Natural killer cell (primary cell): ENCODE measurements around the gene LSM3. TPM values are rescaled to one million over a fixed set of nuclear protein-coding genes. Genes with fewer than 3 reads are reported as not detected.

ENCODE experiments used
- ATAC-seq, 3 donors: fragments of 150-1000 bp in 2 of 3; fragments of 200-7000 bp in 1 of 3; cut with Tn5 transposase; 1 replicate in 1 of 3; 2 replicates in 2 of 3; pipeline ENCODE4 v1.10.0; 2021; ENCODE audit warnings: mild to moderate bottlenecking in 2 of 3, moderate library complexity in 2 of 3
- DNase-seq, 2 donors: peaks; one replicate each; pipeline versions ENCODE4 v3.0.0 to v3.0.0-alpha.2; 2013 to 2021; ENCODE audit warnings: mixed read lengths in 1 of 2
- H3K27ac ChIP-seq: one replicate; pipeline ENCODE4 v1.5.1; 2013; ENCODE audit warnings: mild to moderate bottlenecking, low read length
- H3K27me3 ChIP-seq: one replicate; pipeline ENCODE4 v1.6.1; 2013; ENCODE audit warnings: low read length; ENCODE audit not compliant: control insufficient read depth, insufficient read depth
- H3K36me3 ChIP-seq: one replicate; pipeline ENCODE4 v1.6.1; 2013; ENCODE audit warnings: low read length; ENCODE audit not compliant: control insufficient read depth, insufficient read depth
- H3K4me1 ChIP-seq: one replicate; pipeline ENCODE4 v1.6.1; 2013; ENCODE audit warnings: low read length; ENCODE audit not compliant: control insufficient read depth, insufficient read depth
- H3K4me3 ChIP-seq: one replicate; pipeline ENCODE4 v1.5.1; 2013; ENCODE audit warnings: low read length
- H3K9me3 ChIP-seq: one replicate; pipeline ENCODE4 v1.6.1; 2013; ENCODE audit warnings: low read length; ENCODE audit not compliant: control insufficient read depth, insufficient read depth
- H3K27ac Mint-ChIP-seq, 2 donors: one replicate each; pipeline ENCODE4 v1.8.0; 2022; ENCODE audit warnings: mild to moderate bottlenecking in 2 of 2, mixed read lengths in 2 of 2, moderate library complexity in 1 of 2
- H3K27me3 Mint-ChIP-seq, 2 donors: one replicate each; pipeline ENCODE4 v1.8.0; 2022; ENCODE audit warnings: low read depth in 2 of 2, mixed read lengths in 2 of 2
- H3K36me3 Mint-ChIP-seq: one replicate; pipeline ENCODE4 v1.8.0; 2022; ENCODE audit warnings: mixed read lengths
- H3K4me1 Mint-ChIP-seq, 2 donors: one replicate each; pipeline ENCODE4 v1.8.0; 2022; ENCODE audit warnings: mixed read lengths in 2 of 2
- H3K4me3 Mint-ChIP-seq: one replicate; pipeline ENCODE4 v1.8.0; 2022; ENCODE audit warnings: mild to moderate bottlenecking, moderate library complexity, mixed read lengths
- H3K9me3 Mint-ChIP-seq, 2 donors: one replicate each; pipeline ENCODE4 v1.8.0; 2022; ENCODE audit warnings: mixed read lengths in 2 of 2
- WGBS: methylation state at CpG from one replicate; pipeline ENCODE4 v1.1.7; 2013; ENCODE audit warnings: missing lambda C conversion rate; ENCODE audit not compliant: insufficient coverage; 5-methylcytosine and 5-hydroxymethylcytosine counted together
- intact Hi-C: fragments of 100-400 bp; cut with micrococcal nuclease; formaldehyde crosslinking; loops from one replicate; pipeline ENCODE4 v1.14.2; 2022
- total RNA-seq, 4 donors: library from RNA; stranded (reverse); fragments of 120-200 nt in 1 of 4; gene quantifications; one replicate each; pipeline versions ENCODE4 v1.2.3 to v1.2.4, GENCODE V29; 2013 to 2022
- TF ChIP-seq, protein P1 (sequence below): fragments of 200-600 bp; IDR thresholded peaks from one replicate; pipeline ENCODE4 v1.8.0; 2022; ENCODE audit warnings: antibody characterized with exemption

The LSM3 gene
- total RNA-seq, 3 donors from 2014 or later (not counting 1 experiment from before 2014, with no cell fraction given), result 7.6 to 9.1 (median 8.9) TPM

DNA sequence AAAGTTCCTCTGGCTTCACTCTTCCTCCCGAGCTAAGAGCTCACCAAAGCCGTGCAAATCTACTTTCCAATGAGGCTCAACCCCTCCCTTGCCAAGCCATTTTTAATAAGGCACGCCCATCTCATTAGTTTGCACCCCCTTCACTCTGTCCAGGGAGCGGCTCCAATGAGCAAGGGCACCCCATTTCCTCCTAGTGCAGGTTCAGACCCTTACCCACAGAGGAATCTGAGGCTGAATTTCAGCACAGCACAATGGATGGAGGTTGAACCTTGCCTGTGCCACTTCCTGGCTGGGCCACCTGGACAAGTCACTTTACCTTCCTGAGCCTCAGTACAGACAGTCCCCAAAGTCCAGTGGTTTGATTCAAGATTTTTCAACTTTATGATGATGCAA, 25.7 kb upstream of the LSM3 start:
- H3K36me3 Mint-ChIP-seq, result peaks cover 10% of the 10 kb centered on the region
- H3K9me3 Mint-ChIP-seq, result no peaks in the 10 kb centered on the region
- H3K4me1 Mint-ChIP-seq, result peaks cover 0 to 7% of the 10 kb centered on the region in 2 donors
- no peaks in the 10 kb centered on the region for H3K27me3 ChIP-seq
- intact Hi-C loops, result no loop called here
- DNase-seq, result no peak
- H3K27ac Mint-ChIP-seq, result peak overlapping the region in 1 of 2 donors; percentile 27
- no peak for ATAC-seq
- TF ChIP-seq, protein P1, sequence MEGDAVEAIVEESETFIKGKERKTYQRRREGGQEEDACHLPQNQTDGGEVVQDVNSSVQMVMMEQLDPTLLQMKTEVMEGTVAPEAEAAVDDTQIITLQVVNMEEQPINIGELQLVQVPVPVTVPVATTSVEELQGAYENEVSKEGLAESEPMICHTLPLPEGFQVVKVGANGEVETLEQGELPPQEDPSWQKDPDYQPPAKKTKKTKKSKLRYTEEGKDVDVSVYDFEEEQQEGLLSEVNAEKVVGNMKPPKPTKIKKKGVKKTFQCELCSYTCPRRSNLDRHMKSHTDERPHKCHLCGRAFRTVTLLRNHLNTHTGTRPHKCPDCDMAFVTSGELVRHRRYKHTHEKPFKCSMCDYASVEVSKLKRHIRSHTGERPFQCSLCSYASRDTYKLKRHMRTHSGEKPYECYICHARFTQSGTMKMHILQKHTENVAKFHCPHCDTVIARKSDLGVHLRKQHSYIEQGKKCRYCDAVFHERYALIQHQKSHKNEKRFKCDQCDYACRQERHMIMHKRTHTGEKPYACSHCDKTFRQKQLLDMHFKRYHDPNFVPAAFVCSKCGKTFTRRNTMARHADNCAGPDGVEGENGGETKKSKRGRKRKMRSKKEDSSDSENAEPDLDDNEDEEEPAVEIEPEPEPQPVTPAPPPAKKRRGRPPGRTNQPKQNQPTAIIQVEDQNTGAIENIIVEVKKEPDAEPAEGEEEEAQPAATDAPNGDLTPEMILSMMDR, result no peak
- H3K4me3 Mint-ChIP-seq, result no peak overlapping the region
- no peaks in the 10 kb centered on the region for H3K9me3 ChIP-seq
- H3K36me3 ChIP-seq, result peaks cover 46% of the 10 kb centered on the region
- 96% methylated on average over 4 of the region's 4 CpGs for WGBS
- H3K4me3 ChIP-seq, result no peak overlapping the region
- H3K4me1 ChIP-seq, result no peaks in the 10 kb centered on the region
- H3K27ac ChIP-seq, result no peak overlapping the region
- no peaks in the 10 kb centered on the region for H3K27me3 Mint-ChIP-seq

DNA sequence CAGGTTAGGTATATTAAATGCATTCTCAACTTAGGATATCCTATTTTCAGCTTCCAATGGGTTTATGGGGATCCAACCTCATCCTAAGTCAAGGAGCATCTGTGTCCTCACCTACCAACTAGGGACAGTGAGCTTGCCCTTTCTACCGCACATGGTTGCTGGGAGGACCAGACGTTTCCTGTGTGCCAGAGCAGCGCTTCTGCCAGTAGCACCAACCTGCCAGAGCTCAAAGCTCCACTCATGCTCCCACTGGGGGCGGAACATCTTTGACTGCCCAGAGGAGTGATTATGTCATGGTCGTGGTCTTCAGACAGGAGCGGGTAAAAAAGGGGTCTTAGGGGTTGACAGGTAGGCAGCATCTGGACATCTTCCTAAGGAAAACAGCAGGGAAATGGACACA, 25.0 kb upstream of the LSM3 start:
- 96% methylated on average over 6 of the region's 6 CpGs for WGBS
- no peaks in the 10 kb centered on the region for H3K9me3 ChIP-seq
- H3K4me1 Mint-ChIP-seq, result peaks cover 4 to 7% of the 10 kb centered on the region in 2 donors

DNA sequence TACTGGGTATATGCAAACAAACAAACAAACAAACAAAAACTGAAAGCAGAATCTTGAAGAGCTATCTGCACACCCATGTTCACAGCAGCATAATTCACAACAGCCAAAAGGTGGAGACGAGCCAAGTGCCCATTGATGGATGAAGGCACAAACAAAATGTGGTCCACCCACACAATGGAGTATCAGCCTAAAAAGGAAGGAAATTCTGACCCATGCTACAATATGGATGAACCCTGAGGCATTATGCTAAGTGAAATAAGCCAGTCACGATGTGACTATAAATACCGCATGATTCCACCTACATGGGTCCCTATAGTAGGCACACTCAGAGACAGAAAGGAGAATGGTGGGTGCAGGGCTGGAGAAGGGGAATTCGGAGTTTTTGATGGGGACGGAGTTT, 24.3 kb upstream of the LSM3 start:
- peaks cover 23% of the 10 kb centered on the region for H3K36me3 Mint-ChIP-seq
- H3K4me3 ChIP-seq, result no peak overlapping the region
- H3K4me3 Mint-ChIP-seq, result no peak overlapping the region
- H3K9me3 Mint-ChIP-seq, result no peaks in the 10 kb centered on the region
- H3K4me1 ChIP-seq, result no peaks in the 10 kb centered on the region
- intact Hi-C loops, result no loop called here
- no peak overlapping the region for H3K27ac ChIP-seq
- no peaks in the 10 kb centered on the region for H3K9me3 ChIP-seq
- ATAC-seq (no peak), DNase-seq (no peak)
- no peaks in the 10 kb centered on the region for H3K27me3 ChIP-seq
- peaks cover 6 to 7% of the 10 kb centered on the region in 2 donors for H3K4me1 Mint-ChIP-seq
- H3K27me3 Mint-ChIP-seq, result no peaks in the 10 kb centered on the region
- WGBS, result 100% methylated on average over 5 of the region's 5 CpGs
- no peak overlapping the region for H3K27ac Mint-ChIP-seq
- TF ChIP-seq, protein P1, result no peak
- H3K36me3 ChIP-seq, result peaks cover 50% of the 10 kb centered on the region

More for the DNA sequence above, 25.0 kb upstream of the LSM3 start:
- ATAC-seq, result no peak
- TF ChIP-seq, protein P1, result no peak
- H3K27me3 ChIP-seq, result no peaks in the 10 kb centered on the region
- H3K27ac ChIP-seq, result no peak overlapping the region
- peak overlapping the region in 1 of 2 donors; percentile 17 for H3K27ac Mint-ChIP-seq
- no peak for DNase-seq
- no peaks in the 10 kb centered on the region for H3K27me3 Mint-ChIP-seq
- no peaks in the 10 kb centered on the region for H3K4me1 ChIP-seq
- H3K4me3 Mint-ChIP-seq, result no peak overlapping the region
- H3K36me3 Mint-ChIP-seq, result peaks cover 17% of the 10 kb centered on the region
- no peak overlapping the region for H3K4me3 ChIP-seq
- intact Hi-C loops, result no loop called here
- peaks cover 46% of the 10 kb centered on the region for H3K36me3 ChIP-seq
- H3K9me3 Mint-ChIP-seq, result no peaks in the 10 kb centered on the region

DNA sequence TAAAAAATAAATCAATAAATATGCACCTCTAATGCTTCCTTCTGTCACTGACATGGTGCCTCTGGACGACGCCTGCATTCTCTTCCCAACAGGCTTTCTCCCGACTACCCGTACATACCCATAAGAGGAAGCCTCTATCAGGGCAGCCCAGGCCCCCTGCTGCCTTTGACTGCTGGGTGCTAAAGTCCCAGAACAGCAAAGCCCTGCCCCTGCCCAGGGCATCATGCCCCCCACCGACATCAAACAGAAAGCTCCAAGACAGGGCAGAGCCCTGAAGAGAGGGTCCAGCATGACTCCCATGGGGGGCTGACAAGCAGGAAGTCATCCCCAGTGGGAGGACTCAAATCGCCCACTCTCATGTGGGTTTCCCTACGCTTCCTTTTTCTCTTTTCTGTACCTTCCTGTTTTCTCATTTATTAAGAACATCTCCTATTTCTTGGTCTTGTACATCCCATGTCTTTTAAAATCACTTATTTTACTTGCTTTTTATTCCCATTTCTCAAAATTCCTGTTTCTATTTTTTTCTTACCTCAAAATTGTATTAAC, 23.6 kb upstream of the LSM3 start:
- no peak overlapping the region for H3K27ac ChIP-seq
- H3K4me1 ChIP-seq, result no peaks in the 10 kb centered on the region
- peaks cover 6 to 7% of the 10 kb centered on the region in 2 donors for H3K4me1 Mint-ChIP-seq
- no peak overlapping the region for H3K4me3 ChIP-seq
- H3K36me3 ChIP-seq, result peaks cover 57% of the 10 kb centered on the region
- 86% methylated on average over 7 of the region's 7 CpGs for WGBS
- H3K27me3 Mint-ChIP-seq, result no peaks in the 10 kb centered on the region
- intact Hi-C loops, result no loop called here
- no peaks in the 10 kb centered on the region for H3K9me3 Mint-ChIP-seq
- TF ChIP-seq, protein P1, result no peak
- DNase-seq (no peak), ATAC-seq (no peak)
- no peaks in the 10 kb centered on the region for H3K27me3 ChIP-seq
- peaks cover 24% of the 10 kb centered on the region for H3K36me3 Mint-ChIP-seq
- H3K27ac Mint-ChIP-seq, result no peak overlapping the region
- H3K4me3 Mint-ChIP-seq, result no peak overlapping the region
- H3K9me3 ChIP-seq, result no peaks in the 10 kb centered on the region
